GM21367 (cell line): ENCODE measurements around the gene LIMCH1.
"Not testable (repeated sequence)": the region's sequence is repeated elsewhere in the genome, so short reads cannot be mapped to it uniquely, and the experiment has no call there.

Source experiments
- ATAC-seq: cut with Tn5 transposase; IDR thresholded peaks from one replicate; pipeline ENCODE4 v1.9.1; 2021; ENCODE audit not compliant: unreplicated experiment

LIMCH1 gene

DNA sequence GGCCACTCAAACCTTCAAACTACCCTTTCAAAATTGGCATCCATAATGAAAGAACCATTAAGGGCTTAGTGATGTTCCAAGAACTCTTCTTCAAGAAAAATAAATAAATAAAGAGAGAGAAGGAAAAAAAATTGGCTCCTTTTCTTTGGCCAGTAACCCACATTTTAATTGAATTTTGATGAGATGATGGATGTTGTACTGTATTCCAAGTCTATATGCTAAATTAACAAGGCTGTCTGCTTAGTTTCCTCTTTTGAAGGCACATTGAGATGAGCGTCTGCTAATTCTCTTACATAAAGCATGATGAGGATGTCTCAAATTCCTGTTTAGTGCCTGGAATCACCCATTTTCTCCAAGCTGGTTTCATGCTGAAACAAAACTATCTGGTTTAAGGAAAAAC lies 177.2 kb downstream of the LIMCH1 start:
- ATAC-seq = no peak

DNA sequence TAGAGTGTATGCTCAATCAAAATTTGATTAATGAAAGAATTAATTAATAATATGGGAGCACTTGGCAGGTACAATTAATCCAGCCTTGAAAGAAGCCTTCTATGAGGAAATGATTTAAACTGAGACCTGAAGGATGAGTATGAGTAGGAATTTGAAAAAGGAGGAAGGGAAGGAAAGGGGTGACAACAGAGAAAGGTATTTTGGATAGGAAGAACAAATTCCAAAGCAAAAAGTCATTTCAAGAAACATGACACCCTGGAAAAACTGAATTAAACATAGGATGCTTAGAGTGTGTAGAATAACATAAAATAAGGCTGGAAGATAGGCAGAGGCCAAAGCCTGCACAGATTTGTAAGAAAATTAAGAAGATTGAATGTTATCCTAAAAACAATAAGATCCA lies 180.9 kb downstream of the LIMCH1 start:
- no peak for ATAC-seq

DNA sequence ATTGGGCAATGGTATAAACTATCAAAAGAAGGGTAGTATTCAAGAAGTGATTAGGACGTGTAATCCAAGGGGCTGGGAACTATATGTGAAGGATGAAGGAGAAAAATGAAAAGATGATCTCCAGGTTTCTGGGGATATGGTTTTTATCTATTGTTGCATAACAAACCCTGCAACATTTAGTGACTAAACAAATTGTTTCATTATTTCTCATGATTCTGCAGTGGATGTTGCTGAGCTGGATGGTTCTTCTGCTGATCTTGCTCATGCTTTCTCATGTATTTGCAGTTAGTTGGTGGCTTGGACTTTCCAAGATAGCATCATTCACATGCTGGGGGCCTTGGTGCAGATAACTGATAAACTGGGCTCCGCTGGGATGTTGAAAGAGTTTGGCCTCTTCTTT lies 181.5 kb downstream of the LIMCH1 start:
- no peak for ATAC-seq

DNA sequence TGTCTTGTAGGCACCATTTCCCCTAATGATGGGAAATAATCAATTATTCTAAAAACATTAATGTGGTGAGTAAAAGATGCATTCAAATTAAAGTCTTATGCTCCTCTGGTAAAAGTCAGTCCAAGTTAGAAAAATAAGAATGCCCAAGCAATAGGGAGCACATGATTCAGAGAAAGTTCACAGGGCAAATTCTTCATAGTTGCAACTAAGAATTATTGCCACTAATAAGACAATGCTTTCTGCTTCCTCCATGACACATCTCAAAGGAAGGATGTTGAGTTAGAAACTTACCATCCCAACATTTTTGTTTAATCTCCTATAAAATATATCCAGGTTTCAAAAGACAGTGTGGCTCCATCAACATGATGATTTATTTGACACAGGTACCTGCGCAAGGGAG lies 184.2 kb downstream of the LIMCH1 start:
- ATAC-seq = no peak

DNA sequence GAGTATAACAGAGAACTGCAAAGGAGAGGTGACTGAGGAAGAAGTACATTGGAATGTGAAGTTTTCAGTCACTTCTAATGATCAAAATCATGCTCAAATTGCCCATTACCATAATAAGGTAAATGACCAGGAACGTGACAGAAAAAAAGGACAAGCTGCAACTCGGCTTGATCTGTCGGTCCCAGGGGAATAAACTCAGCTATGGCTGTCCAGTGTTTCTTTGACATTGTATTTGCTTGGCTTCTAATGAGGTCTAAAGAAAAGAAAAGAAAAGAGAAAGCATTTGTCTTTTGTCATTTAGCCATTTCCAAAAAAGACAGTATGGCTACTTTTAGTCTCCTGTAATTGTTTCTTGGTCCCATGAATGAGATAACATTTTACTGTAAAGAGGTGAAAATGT lies 185.3 kb downstream of the LIMCH1 start:
- ATAC-seq = no peak

DNA sequence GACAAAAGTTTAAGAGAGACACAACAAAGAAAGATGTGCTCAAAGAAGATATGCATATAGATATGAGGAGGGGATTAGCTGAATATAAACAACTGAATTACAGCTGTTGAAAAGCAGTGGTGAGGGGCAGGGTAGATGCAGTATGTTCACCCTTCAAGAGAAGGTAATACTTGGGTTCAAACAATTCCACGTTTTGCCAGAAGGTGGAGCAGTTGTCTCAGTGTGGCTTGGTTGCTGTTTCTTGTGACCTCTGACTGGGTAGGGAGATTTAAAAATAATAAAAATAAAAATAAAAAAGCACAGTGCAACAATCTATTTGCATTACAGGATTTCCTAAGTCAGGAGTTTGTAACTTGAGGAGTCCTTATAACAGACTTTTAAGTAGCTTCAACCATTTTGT lies 187.3 kb downstream of the LIMCH1 start:
- ATAC-seq = no peak

DNA sequence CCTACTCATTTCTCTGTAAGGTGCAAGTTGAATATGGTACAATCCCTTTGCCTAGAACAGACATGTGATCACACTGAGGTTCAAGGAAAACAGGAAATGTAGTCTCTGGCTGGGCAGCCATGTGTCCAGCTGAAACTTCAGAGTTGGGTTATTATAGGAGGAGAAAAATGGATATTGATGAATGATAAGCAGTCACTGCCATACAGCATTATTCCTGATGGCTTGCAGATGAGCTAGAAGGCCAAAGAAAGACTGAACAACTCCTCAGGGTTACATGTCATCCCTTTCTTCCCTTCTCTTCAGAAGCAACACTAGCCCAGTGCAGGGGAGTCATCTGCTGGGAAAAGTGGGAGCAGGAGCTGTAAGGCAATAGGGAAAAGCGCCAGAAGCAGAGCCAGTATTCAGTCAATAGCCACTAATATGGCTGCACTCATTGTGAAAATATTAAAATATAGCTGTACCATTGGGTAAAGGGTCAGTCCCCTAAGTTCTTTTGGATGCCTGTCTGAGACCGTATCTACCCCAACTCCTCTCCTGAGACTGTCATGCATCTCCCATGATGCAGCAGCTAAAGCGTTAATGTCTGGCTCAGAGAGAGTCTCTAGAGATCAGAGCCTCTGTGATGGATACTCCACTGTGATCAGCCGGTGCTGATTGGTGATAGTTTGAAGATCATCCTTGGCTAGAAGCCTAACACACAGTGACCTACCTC lies 190.1 kb downstream of the LIMCH1 start:
- ATAC-seq = no peak

DNA sequence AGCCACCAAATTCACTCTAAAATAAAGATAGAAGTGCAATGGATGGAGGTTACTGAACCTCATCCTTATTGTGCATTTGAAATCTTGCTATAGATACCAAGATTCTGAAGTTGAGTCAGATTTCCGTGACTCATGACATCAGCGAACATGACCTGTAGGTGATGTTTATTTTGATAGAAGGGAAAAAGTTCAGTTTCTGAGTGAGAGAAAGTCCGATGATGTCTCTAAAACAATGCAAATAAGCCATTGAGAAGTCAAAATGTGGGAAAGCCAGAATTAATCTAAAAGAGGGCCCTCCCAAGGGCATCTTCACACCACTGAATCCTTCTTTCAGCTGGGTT lies 190.6 kb downstream of the LIMCH1 start:
- no peak for ATAC-seq

DNA sequence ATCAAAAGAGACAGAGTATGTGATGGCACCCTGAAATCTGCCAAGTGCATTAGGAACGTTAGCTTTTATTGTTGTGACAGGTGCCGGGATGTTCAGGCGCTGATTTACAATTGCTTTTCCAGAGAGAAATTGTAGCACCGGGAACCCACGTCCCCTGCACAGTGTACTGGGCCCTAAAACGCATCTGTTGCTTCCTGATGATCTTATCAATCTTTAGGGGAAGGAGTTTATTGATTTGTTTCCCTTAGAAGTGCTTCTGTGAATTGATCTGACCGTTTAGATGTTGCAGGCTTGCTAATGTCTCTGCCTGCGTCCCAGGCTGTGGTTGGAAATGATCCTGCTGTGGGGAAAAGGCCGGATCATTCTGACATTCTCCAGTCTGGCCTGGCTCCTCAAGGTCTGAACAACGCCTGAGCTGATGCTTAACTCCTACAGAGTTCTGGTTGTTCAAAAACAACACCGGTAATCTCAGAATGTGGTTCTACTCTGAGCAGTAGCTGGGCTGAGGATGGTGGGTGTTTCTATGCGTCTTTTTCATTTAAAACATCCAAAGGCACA lies 193.7 kb downstream of the LIMCH1 start:
- ATAC-seq = no peak

DNA sequence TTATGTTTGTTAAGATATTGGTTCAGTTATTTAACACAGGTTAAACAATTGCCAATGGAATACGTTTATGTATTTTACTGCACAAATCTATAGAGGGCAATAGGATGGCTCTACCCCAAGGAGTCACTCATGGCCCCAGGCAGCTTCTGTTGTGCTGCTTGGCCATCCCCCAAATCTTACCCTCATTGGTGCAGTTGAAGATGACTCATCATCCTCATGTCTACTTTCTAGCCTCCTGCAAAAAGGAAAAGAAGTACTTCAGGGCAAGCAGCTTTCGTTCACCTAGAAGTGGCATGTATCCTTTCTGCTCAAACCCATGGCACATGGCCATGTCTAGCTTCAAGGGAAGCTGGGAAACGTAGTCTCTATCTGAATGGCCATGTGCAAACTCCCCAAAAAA lies 196.4 kb downstream of the LIMCH1 start:
- ATAC-seq = no peak

DNA sequence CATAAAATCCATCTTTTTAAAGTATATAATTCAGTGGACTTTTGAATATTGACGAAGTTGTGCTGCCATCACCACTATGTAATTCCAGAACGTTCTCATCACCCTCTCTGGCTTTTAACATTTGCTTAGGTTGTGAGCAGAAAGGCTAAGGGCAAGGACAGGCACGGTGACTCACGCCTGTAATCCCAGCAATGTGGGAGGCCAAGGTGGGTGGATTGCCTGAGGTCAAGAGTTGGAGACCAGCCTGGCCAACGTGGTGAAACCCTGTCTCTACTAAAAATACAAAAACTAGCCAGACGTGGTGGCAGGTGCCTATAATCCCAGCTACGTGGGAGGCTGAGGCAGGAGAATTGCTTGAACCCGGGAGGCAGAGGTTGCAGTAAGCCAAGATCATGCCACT lies 199.5 kb downstream of the LIMCH1 start:
- not testable (repeated sequence) for ATAC-seq

DNA sequence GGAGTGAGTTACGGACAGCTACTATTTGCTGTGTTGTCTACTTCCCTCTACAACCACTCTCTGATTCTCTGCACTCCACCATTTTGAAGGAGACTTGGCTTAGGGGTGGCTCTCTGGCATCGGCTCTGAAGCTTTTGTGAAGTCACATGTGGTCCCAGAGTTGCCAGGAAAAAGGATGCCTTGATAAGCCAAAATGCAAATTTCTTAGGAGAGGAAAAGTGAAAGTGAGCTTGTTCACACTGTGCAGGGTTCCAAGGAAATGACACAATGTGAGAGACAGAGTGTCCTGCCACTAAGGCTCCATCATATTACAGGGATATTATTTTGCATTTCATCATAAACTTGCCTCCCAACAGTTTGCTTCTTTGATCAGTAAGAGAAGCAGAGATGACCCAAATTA lies 203.4 kb downstream of the LIMCH1 start:
- no peak for ATAC-seq

DNA sequence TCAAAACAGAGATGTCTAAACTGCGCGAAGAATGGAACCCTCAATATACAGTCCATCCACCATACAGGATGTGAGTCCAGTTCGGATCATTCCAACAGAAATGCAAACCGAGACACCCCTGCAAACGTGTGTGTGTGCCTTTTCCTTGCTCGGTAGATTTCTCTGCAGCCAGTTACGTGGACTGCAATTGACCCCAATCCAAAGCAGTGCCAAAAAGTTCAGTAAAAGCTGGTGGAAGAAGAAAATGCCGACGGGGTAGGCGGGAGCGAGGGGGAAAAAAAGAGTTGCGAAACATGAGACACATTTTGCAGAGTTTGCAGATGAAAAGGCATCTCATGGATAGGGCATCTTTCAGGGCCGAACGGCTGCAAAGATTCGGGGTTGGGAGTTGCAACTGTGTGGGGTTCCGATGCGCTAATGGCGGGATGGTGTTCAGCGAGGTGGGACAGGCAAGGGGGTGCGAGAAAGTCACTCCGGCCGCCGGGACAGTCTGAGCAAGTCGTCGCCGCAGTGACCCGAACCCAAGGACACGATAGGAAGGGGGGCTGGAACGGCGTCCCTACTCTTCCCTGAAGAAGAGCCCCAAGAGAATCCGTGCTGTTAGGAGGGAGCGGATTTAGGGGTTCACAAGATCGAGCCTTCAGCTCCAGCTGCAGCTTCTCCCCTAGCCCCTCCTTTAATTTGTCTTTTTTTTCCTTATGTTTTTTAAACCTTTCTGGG lies 206.8 kb downstream of the LIMCH1 start:
- no peak for ATAC-seq

DNA sequence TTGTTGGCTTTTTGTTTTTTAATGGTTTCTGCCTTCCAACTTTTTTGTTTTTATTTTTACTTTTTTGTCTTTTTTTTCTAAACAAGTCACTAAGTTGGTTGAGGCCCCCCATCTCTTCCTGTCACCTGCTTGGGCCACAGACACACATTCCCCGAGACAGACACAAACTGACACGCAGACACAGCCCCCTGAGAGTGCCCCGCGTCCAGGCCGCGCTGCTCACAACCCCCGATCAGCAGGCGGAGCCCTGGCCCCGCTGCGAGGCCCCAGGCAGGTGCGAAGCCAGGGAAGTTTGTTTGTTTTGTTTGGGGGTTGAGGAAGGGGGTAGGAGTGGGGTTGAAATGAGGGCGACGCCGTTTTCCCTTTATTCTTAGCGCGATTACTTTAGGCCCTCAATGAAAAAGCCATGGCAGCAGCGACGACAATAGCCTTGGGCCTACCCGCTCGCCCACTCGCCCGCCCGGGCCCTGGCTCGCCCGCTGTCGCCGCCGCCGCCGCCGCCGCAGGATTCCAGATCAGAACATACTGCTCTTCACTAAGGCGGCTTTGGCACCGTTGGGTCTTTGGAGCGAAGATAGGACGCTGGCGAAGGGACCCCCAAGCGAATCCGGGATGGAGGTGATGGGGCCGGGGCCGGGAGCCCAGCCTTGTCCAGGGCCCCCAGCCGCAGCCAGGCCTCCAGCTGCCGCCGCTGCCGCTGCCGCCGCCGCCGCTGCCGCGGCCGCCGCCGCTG lies 207.5 kb downstream of the LIMCH1 start:
- no peak for ATAC-seq

DNA sequence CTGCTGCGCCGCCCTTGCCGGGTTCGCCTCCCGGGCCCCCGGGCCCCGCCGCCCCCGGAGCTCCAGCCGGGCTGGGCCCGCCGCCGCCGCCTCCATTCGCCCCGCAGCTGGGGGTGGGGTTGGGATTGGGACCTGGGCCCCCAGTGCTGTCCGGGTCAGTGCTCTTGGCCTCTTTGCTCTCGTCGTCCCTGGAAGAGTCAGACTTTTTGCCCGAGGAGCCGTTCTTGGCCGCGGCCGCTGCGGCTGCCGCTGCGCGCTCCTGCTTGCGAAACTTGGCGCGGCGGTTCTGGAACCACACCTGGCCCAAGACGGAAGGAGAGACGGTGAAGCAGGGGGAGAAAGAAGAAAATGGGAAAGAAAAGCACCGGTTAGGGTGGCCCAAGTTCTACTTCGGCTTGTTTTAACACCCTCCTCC lies 208.1 kb downstream of the LIMCH1 start:
- no peak for ATAC-seq

DNA sequence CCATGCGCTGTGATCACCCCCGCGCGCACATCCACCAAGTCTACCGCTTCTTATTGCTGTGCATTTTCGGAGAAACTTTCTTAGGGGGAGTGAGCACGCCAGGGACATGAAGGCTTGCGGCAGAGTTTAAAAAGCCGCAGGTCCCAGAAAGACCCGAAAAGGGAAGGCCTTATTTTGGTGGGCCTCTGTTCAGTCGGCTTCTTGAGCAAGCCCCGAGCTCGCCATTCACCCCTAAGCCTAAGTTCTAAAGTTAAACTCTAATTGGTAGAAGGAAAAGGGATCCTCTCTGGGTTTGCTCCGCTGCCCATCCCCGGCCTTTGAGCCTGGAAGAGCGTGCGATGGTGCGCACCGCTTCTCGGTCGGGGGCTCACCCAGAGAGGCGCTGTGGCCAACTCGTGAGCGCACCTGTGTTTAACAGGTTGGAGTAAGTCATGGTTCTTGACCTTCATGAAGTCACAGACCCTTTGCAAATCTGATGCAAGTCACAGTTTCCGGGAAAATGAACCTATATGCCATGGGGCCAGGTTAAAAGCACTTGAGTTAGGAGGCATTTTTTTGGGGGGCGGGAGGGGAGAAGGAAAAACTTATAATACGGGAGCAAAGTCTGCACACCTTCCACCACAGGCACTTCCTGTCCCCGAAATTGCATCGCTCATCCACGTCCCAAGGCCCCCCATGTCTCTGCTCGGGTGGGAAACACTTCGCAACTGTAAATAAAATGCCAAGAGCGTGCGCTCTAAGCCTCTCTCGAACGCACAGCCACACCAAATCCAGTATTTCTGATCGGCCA lies 208.7 kb downstream of the LIMCH1 start:
- no peak for ATAC-seq

DNA sequence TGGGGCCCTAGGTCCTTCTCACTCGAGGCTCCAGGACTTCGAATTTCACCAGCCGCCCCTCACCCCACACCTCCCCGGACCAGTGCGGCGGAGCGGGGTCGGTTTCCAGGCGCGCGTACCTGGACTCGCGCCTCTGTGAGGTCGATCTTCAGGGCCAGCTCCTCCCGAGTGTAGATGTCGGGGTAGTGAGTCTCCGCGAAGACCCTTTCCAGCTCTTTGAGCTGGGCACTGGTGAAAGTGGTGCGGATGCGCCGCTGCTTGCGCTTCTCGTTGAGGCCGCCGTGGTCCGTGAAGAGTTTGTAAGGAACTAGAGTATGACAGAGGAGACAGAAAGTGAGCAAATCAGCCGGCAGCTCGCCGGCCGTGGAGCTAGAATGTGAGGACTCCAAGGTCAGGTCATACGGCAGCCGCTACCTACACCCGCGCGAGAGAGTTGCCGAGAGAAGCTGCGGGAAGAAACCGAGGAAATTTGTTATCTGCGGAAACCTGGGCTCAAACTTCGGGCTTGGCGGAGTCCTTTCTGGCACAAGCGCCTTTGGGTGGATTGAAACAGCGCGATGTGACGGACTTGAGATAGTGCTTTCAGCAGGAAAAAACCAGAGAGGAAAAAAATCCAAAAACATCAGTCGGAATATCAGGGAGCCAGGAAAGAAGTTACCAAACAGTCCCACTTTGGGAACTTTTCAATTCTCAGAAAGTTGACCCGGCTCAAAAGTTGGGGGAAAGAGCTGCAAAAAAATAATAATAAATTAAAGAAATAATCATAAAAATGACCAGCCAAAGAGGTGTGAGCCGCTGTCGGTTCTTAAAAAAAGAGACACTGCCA lies 209.5 kb downstream of the LIMCH1 start:
- ATAC-seq = no peak

DNA sequence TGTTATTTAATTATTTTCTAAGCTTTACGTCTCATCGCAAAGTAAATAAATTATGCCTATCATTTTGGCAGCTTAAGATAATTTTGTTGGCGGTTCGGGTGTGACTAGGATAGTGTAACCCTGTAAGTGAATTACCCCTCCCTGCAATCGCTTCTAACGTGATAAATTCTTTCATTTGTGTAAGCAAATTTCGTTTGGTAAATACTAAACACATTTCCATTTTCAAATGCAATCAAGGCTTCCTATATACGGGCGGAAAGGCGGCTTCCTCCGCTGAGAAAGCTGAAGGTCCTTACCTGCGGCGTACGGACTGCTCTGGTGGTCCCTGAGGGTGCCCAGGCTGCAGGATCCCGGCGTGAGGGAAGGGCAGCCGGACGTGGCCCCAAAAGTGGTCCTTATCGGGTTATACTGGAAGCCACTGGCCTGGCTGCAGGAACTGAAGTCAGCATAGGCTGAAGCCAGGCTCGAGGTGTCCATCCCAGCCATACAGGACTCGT lies 210.2 kb downstream of the LIMCH1 start:
- ATAC-seq = no peak

DNA sequence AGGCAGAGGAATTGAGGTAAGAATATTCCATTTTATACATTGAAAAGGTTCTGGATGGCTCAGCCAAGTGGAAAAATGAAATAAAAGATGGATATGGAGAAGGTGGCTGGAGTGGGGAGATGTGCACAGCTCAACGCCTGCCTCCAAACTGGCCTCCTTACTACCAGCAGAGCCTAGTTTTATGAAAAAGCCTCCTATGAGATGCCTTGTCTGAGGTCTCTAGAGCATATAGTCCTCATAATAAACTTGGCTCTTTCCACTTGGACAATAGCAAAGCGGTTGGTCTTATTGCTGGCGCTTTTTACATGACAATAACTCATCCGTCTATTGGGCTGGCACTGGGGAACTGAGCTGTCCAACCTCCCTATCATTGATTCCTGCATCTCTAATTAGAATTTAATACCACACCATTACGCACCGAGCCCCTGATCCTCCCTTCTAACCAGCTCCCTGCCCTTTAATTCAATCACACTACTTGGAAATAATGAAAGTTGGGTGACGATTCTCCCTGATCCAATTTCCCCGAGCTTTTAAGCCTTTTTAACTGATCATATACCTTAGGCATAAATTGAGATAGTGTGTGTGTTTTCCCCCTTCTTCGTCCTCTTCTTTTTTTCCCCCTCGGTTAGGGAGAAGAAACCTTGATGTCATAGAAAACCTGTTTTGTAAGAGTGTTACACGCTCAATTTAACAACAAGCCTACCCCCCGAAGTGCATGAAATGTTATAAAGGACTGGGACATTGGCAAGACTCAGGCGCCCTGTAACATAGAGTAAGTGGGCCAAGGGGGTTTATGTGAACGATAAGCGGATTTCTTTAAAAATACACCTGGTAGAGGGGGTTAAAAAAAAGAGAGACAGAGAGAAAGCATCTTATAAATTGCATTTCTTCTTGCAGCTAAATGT lies 210.9 kb downstream of the LIMCH1 start, which contains the start of gene PHOX2B:
Gene PHOX2B, minus strand, starts transcription at position 155 of the 905 bp plus-strand sequence. Its CDS starts 115 bp downstream, at position 40.
- ATAC-seq = no peak
